ENCODE measurements around the gene FXR2. TPM values are rescaled to one million over a fixed set of nuclear protein-coding genes. Genes with fewer than 3 reads are reported as not detected.
"Not testable (repeated sequence)": the region's sequence is repeated elsewhere in the genome, so short reads cannot be mapped to it uniquely, and the experiment has no call there.

FXR2 gene
- total RNA-seq, 1 experiment from 2014 or later: 40.5 TPM

GRCh38 chr17:7625749-7626148, 11.1 kb upstream of the FXR2 start:
- H4K20me1 ChIP-seq (ENCODE audit: insufficient read depth, low read depth, low read length); H2AFZ ChIP-seq (ENCODE audit: low read length); H3K27me3 ChIP-seq (ENCODE audit: low read length); H3K36me3 ChIP-seq (ENCODE audit: insufficient read depth, low read length); H3K4me2 ChIP-seq (ENCODE audit: low read depth, low read length, poor library complexity, severe bottlenecking); H3K4me1 ChIP-seq (ENCODE audit: low read length); H3K27ac ChIP-seq (ENCODE audit: low read length); H3K9ac ChIP-seq (ENCODE audit: low read length); H3K9me3 ChIP-seq (ENCODE audit: low read length); H3K9me2 ChIP-seq (replicated peaks; ENCODE audit: insufficient read depth, low read length); H3K79me2 ChIP-seq (ENCODE audit: low read length); H3K4me3 ChIP-seq (ENCODE audit: low read length); DNase-seq: not testable (repeated sequence)

- Histone ChIP-seq H2AFZ (ENCODE audit: low read length) (no peak overlapping the region), H3K4me2 (ENCODE audit: low read depth, low read length, poor library complexity, severe bottlenecking) (no peak overlapping the region), H4K20me1 (ENCODE audit: insufficient read depth, low read depth, low read length) (no peaks in the 10 kb centered on the region), H3K9ac (ENCODE audit: low read length) (no peak overlapping the region), H3K4me3 (ENCODE audit: low read length) (no peak overlapping the region), H3K27me3 (ENCODE audit: low read length) (no peaks in the 10 kb centered on the region), H3K79me2 (ENCODE audit: low read length) (no peaks in the 10 kb centered on the region), H3K9me2 (replicated peaks; ENCODE audit: insufficient read depth, low read length) (no peaks in the 10 kb centered on the region), H3K36me3 (ENCODE audit: insufficient read depth, low read length) (no peaks in the 10 kb centered on the region), H3K27ac (ENCODE audit: low read length) (no peak overlapping the region), H3K4me1 (ENCODE audit: low read length) (peaks cover 9% of the 10 kb centered on the region), H3K9me3 (ENCODE audit: low read length) (no peaks in the 10 kb centered on the region)
- no peak for DNase-seq
Observed at GRCh38 chr17:7623661-7624060, 9.0 kb upstream of the FXR2 start.

- no peaks in the 10 kb centered on the region for H4K20me1 ChIP-seq (ENCODE audit: insufficient read depth, low read depth, low read length)
- H3K4me2 ChIP-seq (ENCODE audit: low read depth, low read length, poor library complexity, severe bottlenecking): no peak overlapping the region
- no peaks in the 10 kb centered on the region for H3K4me1 ChIP-seq (ENCODE audit: low read length)
- H2AFZ ChIP-seq (ENCODE audit: low read length): no peak overlapping the region
- no peaks in the 10 kb centered on the region for H3K27me3 ChIP-seq (ENCODE audit: low read length)
- no peak overlapping the region for H3K27ac ChIP-seq (ENCODE audit: low read length)
- no peaks in the 10 kb centered on the region for H3K9me3 ChIP-seq (ENCODE audit: low read length)
- no peaks in the 10 kb centered on the region for H3K79me2 ChIP-seq (ENCODE audit: low read length)
- DNase-seq: no peak
- H3K9ac ChIP-seq (ENCODE audit: low read length): no peak overlapping the region
- no peak overlapping the region for H3K4me3 ChIP-seq (ENCODE audit: low read length)
- H3K9me2 ChIP-seq (replicated peaks; ENCODE audit: insufficient read depth, low read length): no peaks in the 10 kb centered on the region
- H3K36me3 ChIP-seq (ENCODE audit: insufficient read depth, low read length): no peaks in the 10 kb centered on the region
Observed at GRCh38 chr17:7620835-7621234, 6.1 kb upstream of the FXR2 start.

- Histone ChIP-seq H3K4me1 (ENCODE audit: low read length) (peaks cover 8% of the 10 kb centered on the region), H2AFZ (ENCODE audit: low read length) (no peak overlapping the region), H3K27ac (ENCODE audit: low read length) (no peak overlapping the region), H3K9me2 (replicated peaks; ENCODE audit: insufficient read depth, low read length) (no peaks in the 10 kb centered on the region), H3K9ac (ENCODE audit: low read length) (no peak overlapping the region), H3K4me3 (ENCODE audit: low read length) (no peak overlapping the region), H3K27me3 (ENCODE audit: low read length) (no peaks in the 10 kb centered on the region), H4K20me1 (ENCODE audit: insufficient read depth, low read depth, low read length) (0 out of 2 replicates have a peak, but pooled peaks cover 3% of the 10 kb centered on the region), H3K9me3 (ENCODE audit: low read length) (no peaks in the 10 kb centered on the region), H3K4me2 (ENCODE audit: low read depth, low read length, poor library complexity, severe bottlenecking) (no peak overlapping the region), H3K36me3 (ENCODE audit: insufficient read depth, low read length) (no peaks in the 10 kb centered on the region), H3K79me2 (ENCODE audit: low read length) (peaks cover 8% of the 10 kb centered on the region)
- DNase-seq: no peak
Observed at GRCh38 chr17:7618608-7619007, 3.9 kb upstream of the FXR2 start.

GRCh38 chr17:7615265-7615747, 609 bp upstream of the FXR2 start:
- Histone ChIP-seq H3K36me3 (ENCODE audit: insufficient read depth, low read length) (peaks cover 11% of the 10 kb centered on the region; the same call in 1 of the 2 replicates), H3K9ac (ENCODE audit: low read length) (peak overlapping the region; percentile 64), H3K27me3 (ENCODE audit: low read length) (no peaks in the 10 kb centered on the region), H3K4me3 (ENCODE audit: low read length) (peak overlapping the region; percentile 61), H3K4me2 (ENCODE audit: low read depth, low read length, poor library complexity, severe bottlenecking) (peak overlapping the region; percentile 62), H3K9me2 (replicated peaks; ENCODE audit: insufficient read depth, low read length) (no peaks in the 10 kb centered on the region), H4K20me1 (ENCODE audit: insufficient read depth, low read depth, low read length) (0 out of 2 replicates have a peak, but pooled peaks cover 10% of the 10 kb centered on the region), H3K27ac (ENCODE audit: low read length) (no peak overlapping the region), H3K79me2 (ENCODE audit: low read length) (peaks cover 41% of the 10 kb centered on the region), H3K9me3 (ENCODE audit: low read length) (no peaks in the 10 kb centered on the region), H3K4me1 (ENCODE audit: low read length) (peaks cover 28% of the 10 kb centered on the region), H2AFZ (ENCODE audit: low read length) (peak overlapping the region; percentile 71; the same call in 1 of the 2 replicates)
- DNase-seq: no peak

GRCh38 chr17:7613769-7614424, 800 bp downstream of the FXR2 start:
- H3K27me3 ChIP-seq (ENCODE audit: low read length): no peaks in the 10 kb centered on the region
- DNase-seq: peak; percentile 48
- H3K9ac ChIP-seq (ENCODE audit: low read length): peak overlapping the region; percentile 93
- H3K27ac ChIP-seq (ENCODE audit: low read length): peak overlapping the region; percentile 49; the same call in 1 of the 2 replicates
- H3K9me3 ChIP-seq (ENCODE audit: low read length): no peaks in the 10 kb centered on the region
- H2AFZ ChIP-seq (ENCODE audit: low read length): no peak overlapping the region
- H3K4me3 ChIP-seq (ENCODE audit: low read length): peak overlapping the region; percentile 86
- H3K4me1 ChIP-seq (ENCODE audit: low read length): peaks cover 28% of the 10 kb centered on the region
- H3K79me2 ChIP-seq (ENCODE audit: low read length): peaks cover 52% of the 10 kb centered on the region
- H4K20me1 ChIP-seq (ENCODE audit: insufficient read depth, low read depth, low read length): 0 out of 2 replicates have a peak, but pooled peaks cover 10% of the 10 kb centered on the region
- H3K9me2 ChIP-seq (replicated peaks; ENCODE audit: insufficient read depth, low read length): no peaks in the 10 kb centered on the region
- peaks cover 11% of the 10 kb centered on the region; the same call in 1 of the 2 replicates for H3K36me3 ChIP-seq (ENCODE audit: insufficient read depth, low read length)
- peak overlapping the region; percentile 98 for H3K4me2 ChIP-seq (ENCODE audit: low read depth, low read length, poor library complexity, severe bottlenecking)

- peaks cover 11% of the 10 kb centered on the region; the same call in 1 of the 2 replicates for H3K36me3 ChIP-seq (ENCODE audit: insufficient read depth, low read length)
- H3K9ac ChIP-seq (ENCODE audit: low read length): peak overlapping the region; percentile 8; the same call in 1 of the 2 replicates
- H3K79me2 ChIP-seq (ENCODE audit: low read length): peaks cover 58% of the 10 kb centered on the region
- H3K9me3 ChIP-seq (ENCODE audit: low read length): no peaks in the 10 kb centered on the region
- H3K4me2 ChIP-seq (ENCODE audit: low read depth, low read length, poor library complexity, severe bottlenecking): peak overlapping the region; percentile 98
- H3K27ac ChIP-seq (ENCODE audit: low read length): no peak overlapping the region
- no peaks in the 10 kb centered on the region for H3K27me3 ChIP-seq (ENCODE audit: low read length)
- peaks cover 28% of the 10 kb centered on the region for H3K4me1 ChIP-seq (ENCODE audit: low read length)
- no peak overlapping the region for H2AFZ ChIP-seq (ENCODE audit: low read length)
- H3K9me2 ChIP-seq (replicated peaks; ENCODE audit: insufficient read depth, low read length): no peaks in the 10 kb centered on the region
- peak overlapping the region; percentile 3; the same call in 1 of the 2 replicates for H3K4me3 ChIP-seq (ENCODE audit: low read length)
- DNase-seq: no peak
- H4K20me1 ChIP-seq (ENCODE audit: insufficient read depth, low read depth, low read length): 0 out of 2 replicates have a peak, but pooled peaks cover 10% of the 10 kb centered on the region
Observed at GRCh38 chr17:7612294-7612640, 2.4 kb downstream of the FXR2 start.

GRCh38 chr17:7611635-7612293, 2.9 kb downstream of the FXR2 start:
- Histone ChIP-seq H3K4me1 (ENCODE audit: low read length) (peaks cover 28% of the 10 kb centered on the region), H3K9me3 (ENCODE audit: low read length) (no peaks in the 10 kb centered on the region), H3K27ac (ENCODE audit: low read length) (no peak overlapping the region; the same call in 1 of the 2 replicates), H3K4me3 (ENCODE audit: low read length) (peak overlapping the region; percentile 3; the same call in 1 of the 2 replicates), H3K79me2 (ENCODE audit: low read length) (peaks cover 59% of the 10 kb centered on the region), H4K20me1 (ENCODE audit: insufficient read depth, low read depth, low read length) (0 out of 2 replicates have a peak, but pooled peaks cover 10% of the 10 kb centered on the region), H3K9me2 (replicated peaks; ENCODE audit: insufficient read depth, low read length) (no peaks in the 10 kb centered on the region), H3K9ac (ENCODE audit: low read length) (peak overlapping the region; percentile 8; the same call in 1 of the 2 replicates), H3K27me3 (ENCODE audit: low read length) (no peaks in the 10 kb centered on the region), H3K4me2 (ENCODE audit: low read depth, low read length, poor library complexity, severe bottlenecking) (peak overlapping the region; percentile 98), H2AFZ (ENCODE audit: low read length) (no peak overlapping the region), H3K36me3 (ENCODE audit: insufficient read depth, low read length) (peaks cover 11% of the 10 kb centered on the region; the same call in 1 of the 2 replicates)
- no peak for DNase-seq

Measured in Karpas-422 (cell line).